ENCODE results near the gene VASN.

VASN gene

GRCh38 chr16:4420505-4421105, 49.0 kb downstream of the VASN start:
- ChIA-PET CTCF (no interaction called here), POLR2A (ENCODE audit: low non-redundant PET) (no interaction called here)
- no peak for DNase-seq (ENCODE audit: low spot score)
- no peak for TF ChIP-seq CTCF (conservative IDR thresholded peaks at IDR 0.05; ENCODE audit: low read depth)
- H3K27ac ChIP-seq = no peak overlapping the region

- DNase-seq (ENCODE audit: low spot score) = peak; percentile 95
- no peak for TF ChIP-seq CTCF (conservative IDR thresholded peaks at IDR 0.05; ENCODE audit: low read depth)
- peak within 1 kb of the TSS; percentile 95 for H3K27ac ChIP-seq
- POLR2A ChIA-PET (ENCODE audit: low non-redundant PET) = interaction anchor here (0.7 kb wide), 1 partner anchor 160 kb away, joined by 5 read pairs; no protein-coding TSS in a partner anchor
- CTCF ChIA-PET = no interaction called here
Observed at GRCh38 chr16:4425378-4426020, 53.9 kb downstream of the VASN start, which contains the start of gene DNAJA3. DNAJA3 (plus strand) TSS chr16:4425868; CDS start chr16:4425882, 14 bp downstream.

GRCh38 chr16:4426021-4426684, 54.5 kb downstream of the VASN start:
- ChIA-PET CTCF (interaction anchor here (0.7 kb wide), 1 partner anchor 54 kb away, joined by 3 read pairs; no protein-coding TSS in a partner anchor), POLR2A (ENCODE audit: low non-redundant PET) (no interaction called here)
- no peak for TF ChIP-seq CTCF (conservative IDR thresholded peaks at IDR 0.05; ENCODE audit: low read depth)
- H3K27ac ChIP-seq = peak overlapping the region; percentile 95
- DNase-seq (ENCODE audit: low spot score) = no peak

- TF ChIP-seq CTCF (conservative IDR thresholded peaks at IDR 0.05; ENCODE audit: low read depth) = no peak
- DNase-seq (ENCODE audit: low spot score) = no peak
- POLR2A ChIA-PET (ENCODE audit: low non-redundant PET) = no interaction called here
- no peak overlapping the region for H3K27ac ChIP-seq
- CTCF ChIA-PET = no interaction called here
Observed at GRCh38 chr16:4426722-4427372, 55.2 kb downstream of the VASN start.

DNA sequence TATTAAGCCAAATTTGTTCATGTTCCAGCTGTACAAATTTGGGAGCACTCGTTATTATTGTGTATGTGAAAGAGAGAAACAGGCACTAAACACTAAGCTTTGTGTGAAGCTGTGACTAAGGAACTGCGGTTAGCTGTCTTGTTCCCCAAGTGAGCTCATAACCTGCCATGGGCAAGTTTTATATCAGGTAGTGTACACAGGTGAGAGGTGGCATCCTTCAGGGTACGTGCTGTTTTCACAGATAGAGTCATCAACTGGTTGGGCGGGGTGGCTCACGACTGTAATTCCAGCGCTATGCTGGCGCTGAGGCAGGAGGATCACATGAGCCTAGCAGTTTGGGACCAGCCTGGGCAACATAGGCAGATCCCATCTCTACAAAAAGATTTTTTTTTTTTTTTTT, 56.9 kb downstream of the VASN start:
- H3K27ac ChIP-seq = no peak overlapping the region
- ChIA-PET POLR2A (ENCODE audit: low non-redundant PET) (no interaction called here), CTCF (interaction anchor here (0.7 kb wide), 1 partner anchor 159 kb away, joined by 3 read pairs; no protein-coding TSS in a partner anchor)
- no peak for TF ChIP-seq CTCF (conservative IDR thresholded peaks at IDR 0.05; ENCODE audit: low read depth)
- no peak for DNase-seq (ENCODE audit: low spot score)

- TF ChIP-seq CTCF (conservative IDR thresholded peaks at IDR 0.05; ENCODE audit: low read depth) = no peak
- no peak for DNase-seq (ENCODE audit: low spot score)
- POLR2A ChIA-PET (ENCODE audit: low non-redundant PET) = no interaction called here
- no peak overlapping the region for H3K27ac ChIP-seq
- CTCF ChIA-PET = interaction anchor here (0.7 kb wide), 1 partner anchor 78 kb away, joined by 6 read pairs; no protein-coding TSS in a partner anchor
Observed at GRCh38 chr16:4431023-4431422, 59.4 kb downstream of the VASN start.

Measured in RWPE1 (cell line).